WTC11 (cell line): ENCODE results near the gene CEACAM18. TPM values are rescaled to one million over a fixed set of nuclear protein-coding genes. Genes with fewer than 3 reads are reported as not detected.

Source experiments
- ATAC-seq: fragments of 200-7000 bp; cut with Tn5 transposase; 2 replicates; pipeline ENCODE4 v1.10.0; 2021; ENCODE audit warnings: mild to moderate bottlenecking, moderate library complexity
- CTCF ChIA-PET: fragments of 300-600 bp; sonication (Branson Sonifier 250); formaldehyde crosslinking; loops from one replicate; lab custom pipeline; 2021; ENCODE audit warnings: antibody characterized with exemption; lab: Charles Lee
- POLR2A ChIA-PET: fragments of 350-600 bp; sonication (Branson Sonifier 250); formaldehyde crosslinking; loops from one replicate; lab custom pipeline; 2021; ENCODE audit warnings: antibody characterized with exemption; lab: Charles Lee
- DNase-seq: peaks from one replicate; pipeline ENCODE4 v3.0.0; 2021; ENCODE audit warnings: low spot score
- H3K27ac Mint-ChIP-seq: 2 replicates; pipeline ENCODE4 v1.8.0; 2021; ENCODE audit warnings: mixed read lengths
- H3K27me3 Mint-ChIP-seq: 2 replicates; pipeline ENCODE4 v1.8.0; 2021; ENCODE audit warnings: low read depth, mild to moderate bottlenecking, moderate library complexity, mixed read lengths
- H3K36me3 Mint-ChIP-seq: 2 replicates; pipeline ENCODE4 v1.8.0; 2021; ENCODE audit warnings: mixed read lengths
- H3K4me1 Mint-ChIP-seq: 2 replicates; pipeline ENCODE4 v1.8.0; 2022; ENCODE audit warnings: mixed read lengths
- H3K4me3 Mint-ChIP-seq: 2 replicates; pipeline ENCODE4 v1.8.0; 2021; ENCODE audit warnings: mild to moderate bottlenecking, moderate library complexity, mixed read lengths
- H3K9me3 Mint-ChIP-seq: 2 replicates; pipeline ENCODE4 v1.8.0; 2021; ENCODE audit warnings: mixed read lengths
- AFF4 ChIP-seq: sonication (generic); formaldehyde crosslinking; IDR thresholded peaks from 2 replicates; pipeline ENCODE4 v1.8.1; 2023; ENCODE audit warnings: mild to moderate bottlenecking, missing genetic modification reagents, borderline replicate concordance
- AR ChIP-seq: fragments of 250-450 bp; sonication (Bioruptor Pico); IDR thresholded peaks from 2 replicates; pipeline ENCODE4 v1.9.0; 2021; ENCODE audit warnings: mild to moderate bottlenecking
- CREB1 ChIP-seq: sonication (generic); formaldehyde crosslinking; IDR thresholded peaks from 2 replicates; pipeline ENCODE4 v1.8.0; 2023; ENCODE audit warnings: mild to moderate bottlenecking, missing genetic modification reagents
- CTCF ChIP-seq: fragments of 200-600 bp; IDR thresholded peaks from 2 replicates; pipeline ENCODE4 v1.8.0; 2022; ENCODE audit warnings: antibody characterized with exemption
- ELF4 ChIP-seq: sonication (generic); formaldehyde crosslinking; IDR thresholded peaks from 2 replicates; pipeline ENCODE4 v1.8.1; 2022; ENCODE audit warnings: low read depth, mild to moderate bottlenecking, moderate library complexity, missing genetic modification reagents
- ERG ChIP-seq: fragments of 250-450 bp; sonication (Bioruptor Pico); IDR thresholded peaks from 2 replicates; pipeline ENCODE4 v1.8.0; 2021; ENCODE audit warnings: mild to moderate bottlenecking
- IRF2 ChIP-seq: sonication (generic); formaldehyde crosslinking; IDR thresholded peaks from 2 replicates; pipeline ENCODE4 v1.8.0; 2022; ENCODE audit warnings: low read depth, missing genetic modification reagents, borderline replicate concordance
- MXD4 ChIP-seq: fragments of 250-450 bp; sonication (Bioruptor Pico); IDR thresholded peaks from 2 replicates; pipeline ENCODE4 v1.8.0; 2021; ENCODE audit warnings: mild to moderate bottlenecking, moderate library complexity, borderline replicate concordance
- RELA ChIP-seq: sonication (generic); formaldehyde crosslinking; IDR thresholded peaks from 2 replicates; pipeline ENCODE4 v1.8.1; 2022; ENCODE audit warnings: missing genetic modification reagents, mild to moderate bottlenecking, borderline replicate concordance
- SMAD3 ChIP-seq: sonication (generic); formaldehyde crosslinking; IDR thresholded peaks from 2 replicates; pipeline ENCODE4 v1.8.0; 2022; ENCODE audit warnings: missing genetic modification reagents, mild to moderate bottlenecking, borderline replicate concordance
- TEAD1 ChIP-seq: sonication (generic); formaldehyde crosslinking; IDR thresholded peaks from 2 replicates; pipeline ENCODE4 v1.8.0; 2022; ENCODE audit warnings: mild to moderate bottlenecking, missing genetic modification reagents
- USF1 ChIP-seq: sonication (generic); formaldehyde crosslinking; IDR thresholded peaks from 2 replicates; pipeline ENCODE4 v1.8.0; 2022; ENCODE audit warnings: mild to moderate bottlenecking, missing genetic modification reagents
- USF2 ChIP-seq: sonication (generic); formaldehyde crosslinking; IDR thresholded peaks from 2 replicates; pipeline ENCODE4 v1.8.1; 2023; ENCODE audit warnings: mild to moderate bottlenecking, missing genetic modification reagents, moderate library complexity
- ZNF121 ChIP-seq: sonication (generic); formaldehyde crosslinking; IDR thresholded peaks from 2 replicates; pipeline ENCODE4 v1.8.0; 2023; ENCODE audit warnings: missing genetic modification reagents
- ZNF232 ChIP-seq: sonication (generic); formaldehyde crosslinking; IDR thresholded peaks from 2 replicates; pipeline ENCODE4 v1.8.0; 2022; ENCODE audit warnings: mild to moderate bottlenecking, missing genetic modification reagents
- ZNF416 ChIP-seq: fragments of 250-450 bp; sonication (Bioruptor Pico); IDR thresholded peaks from 2 replicates; pipeline ENCODE4 v1.9.0; 2021; ENCODE audit warnings: mild to moderate bottlenecking, inconsistent platforms
- total RNA-seq: library from RNA; stranded (reverse); gene quantifications from 3 replicates; pipeline ENCODE4 v1.2.3, GENCODE V29; 2021

The CEACAM18 gene
- total RNA-seq, 1 experiment from 2014 or later = not detected

GRCh38 chr19:51477344-51477743 lies 995 bp upstream of the CEACAM18 start:
- DNase-seq (no peak), ATAC-seq (no peak)
- H3K4me3 Mint-ChIP-seq = no peak overlapping the region
- H3K36me3 Mint-ChIP-seq = no peaks in the 10 kb centered on the region
- H3K4me1 Mint-ChIP-seq = no peaks in the 10 kb centered on the region
- POLR2A ChIA-PET = interaction anchor here (0.7 kb wide), 1 partner anchor 611 kb away, joined by 3 read pairs; no protein-coding TSS in a partner anchor
- peaks cover 21% of the 10 kb centered on the region for H3K27me3 Mint-ChIP-seq
- H3K9me3 Mint-ChIP-seq = peaks cover 6% of the 10 kb centered on the region
- CTCF ChIA-PET = no interaction called here
- TF ChIP-seq AFF4 (CRISPR knock-in tag) (no peak), ZNF416 (CRISPR knock-in tag) (no peak), MXD4 (no peak), USF2 (CRISPR knock-in tag) (no peak)
- no peak overlapping the region for H3K27ac Mint-ChIP-seq

GRCh38 chr19:51479531-51480331 lies 1.4 kb downstream of the CEACAM18 start:
- POLR2A ChIA-PET = interaction anchor here (0.6 kb wide), 1 partner anchor 1144 kb away, joined by 3 read pairs; no protein-coding TSS in a partner anchor
- Mint-ChIP-seq H3K9me3 (peaks cover 8% of the 10 kb centered on the region), H3K4me3 (no peak overlapping the region), H3K36me3 (no peaks in the 10 kb centered on the region)
- no peak for TF ChIP-seq CREB1 (CRISPR knock-in tag)
- TF ChIP-seq IRF2 (CRISPR knock-in tag) = no peak
- no peak for TF ChIP-seq ZNF121 (CRISPR knock-in tag)
- TF ChIP-seq AR = no peak
- no peak for TF ChIP-seq CTCF
- no peak for TF ChIP-seq ELF4 (CRISPR knock-in tag)
- TF ChIP-seq, all 79 proteins: peak for 0
- Mint-ChIP-seq H3K27me3 (peaks cover 23% of the 10 kb centered on the region), H3K27ac (no peak overlapping the region), H3K4me1 (no peaks in the 10 kb centered on the region)
- ATAC-seq (no peak), DNase-seq (no peak)
- CTCF ChIA-PET = interaction anchor here (0.6 to 3.4 kb wide), 5 partner anchors 17 to 180 kb away, joined by 3 to 18 read pairs (median 4); no protein-coding TSS in a partner anchor

GRCh38 chr19:51480590-51480989 lies 2.3 kb downstream of the CEACAM18 start:
- peak; percentile 68 for DNase-seq
- H3K9me3 Mint-ChIP-seq = peaks cover 16% of the 10 kb centered on the region
- no peaks in the 10 kb centered on the region for H3K36me3 Mint-ChIP-seq
- TF ChIP-seq ZNF232 (CRISPR knock-in tag) = peak; percentile 58; the same call in 1 of the 2 replicates
- no peak for TF ChIP-seq RELA (CRISPR knock-in tag)
- TF ChIP-seq SMAD3 (CRISPR knock-in tag) = peak; percentile 65; the same call in 1 of the 2 replicates
- TF ChIP-seq TEAD1 (CRISPR knock-in tag) = 0 out of 2 replicates have a peak, but pooled peaks have one; percentile 54
- no peak for TF ChIP-seq ERG (CRISPR knock-in tag)
- peak; percentile 40; the same call in 1 of the 2 replicates for TF ChIP-seq USF1 (CRISPR knock-in tag)
- peaks cover 30% of the 10 kb centered on the region for H3K27me3 Mint-ChIP-seq
- no peak overlapping the region for H3K27ac Mint-ChIP-seq
- CTCF ChIA-PET = interaction anchor here (0.6 to 3.4 kb wide), 6 partner anchors 16 to 180 kb away, joined by 3 to 18 read pairs (median 4); no protein-coding TSS in a partner anchor
- peak; percentile 78 for ATAC-seq
- no peaks in the 10 kb centered on the region for H3K4me1 Mint-ChIP-seq
- POLR2A ChIA-PET = interaction anchor here (0.6 kb wide), 1 partner anchor 1144 kb away, joined by 3 read pairs; no protein-coding TSS in a partner anchor
- no peak overlapping the region for H3K4me3 Mint-ChIP-seq
